ENCODE data around the gene ACADSB. TPM values are rescaled to one million over a fixed set of nuclear protein-coding genes. Genes with fewer than 3 reads are reported as not detected.

ACADSB gene
- polyA plus RNA-seq, 1 of the 3 experiments (the other 2 are of a cell fraction), result 5.9 TPM

DNA sequence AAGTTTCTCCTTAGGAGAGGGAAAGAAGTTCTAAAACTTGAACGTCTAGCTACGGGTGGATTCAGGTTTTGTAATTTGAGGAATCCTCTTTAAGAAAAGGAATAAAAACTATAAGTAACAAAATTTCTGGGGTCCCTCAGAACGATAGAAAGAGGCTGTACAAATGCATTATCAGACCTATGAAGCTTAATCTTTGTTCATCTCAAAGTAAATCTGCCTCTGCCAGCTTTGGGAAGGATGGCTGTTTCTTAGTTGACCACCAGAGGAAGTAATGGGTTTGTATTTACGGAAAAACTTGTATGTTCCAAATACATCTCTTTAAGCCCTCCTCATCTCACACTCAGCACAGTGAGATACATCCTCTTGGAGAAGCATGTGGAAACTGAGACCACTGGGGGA, 27.7 kb upstream of the ACADSB start:
- H4K20me1 ChIP-seq (ENCODE audit: insufficient read depth), result no peaks in the 10 kb centered on the region

More for the DNA sequence above, 27.7 kb upstream of the ACADSB start:
- Histone ChIP-seq H3F3A (replicated peaks; ENCODE audit: insufficient read depth) (peaks cover 10% of the 10 kb centered on the region), H3K9ac (peak overlapping the region; percentile 53; the same call in 1 of the 2 replicates), H3K4me2 (peak overlapping the region; percentile 88), H3K4me3 (ENCODE audit: low read depth in 2 of 2, low read length in 1 of 2) (peak overlapping the region; percentile 76 to 87), H3K27ac (ENCODE audit: low read depth in 2 of 2, low read length in 1 of 2) (peak overlapping the region in 1 of 2 experiments; percentile 86; a peak in 1 of 4 replicates), H3K36me3 (replicated peaks in 1 of 2; ENCODE audit: control insufficient read depth in 1 of 2, insufficient read depth in 2 of 2, low read length in 1 of 2) (peaks cover 6 to 12% of the 10 kb centered on the region in 2 experiments), H3K4me1 (ENCODE audit: control insufficient read depth in 1 of 2, insufficient read depth in 2 of 2, low read depth in 1 of 2, low read length in 1 of 2) (peaks cover 4 to 6% of the 10 kb centered on the region in 2 experiments; a peak in 2 of 4 replicates), H3K79me2 (ENCODE audit: insufficient read depth) (no peaks in the 10 kb centered on the region), H3K9me3 (no peaks in the 10 kb centered on the region), H3K27me3 (ENCODE audit: insufficient read depth) (no peaks in the 10 kb centered on the region), H3K9me2 (no peaks in the 10 kb centered on the region), H2AFZ (ENCODE audit: low read depth) (peak overlapping the region; percentile 94)
- CTCF ChIA-PET, result interaction anchor here (0.6 to 3.5 kb wide), 17 partner anchors 9 to 332 kb away, joined by 3 to 18 read pairs (median 4); partner anchors contain the start of genes ACADSB, C10orf88 and IKZF5
- WGBS (ENCODE audit: low lambda C conversion rate), result 16% methylated on average over 4 of the region's 4 CpGs
- peak; percentile 65 for DNase-seq
- TF ChIP-seq, protein P1, sequence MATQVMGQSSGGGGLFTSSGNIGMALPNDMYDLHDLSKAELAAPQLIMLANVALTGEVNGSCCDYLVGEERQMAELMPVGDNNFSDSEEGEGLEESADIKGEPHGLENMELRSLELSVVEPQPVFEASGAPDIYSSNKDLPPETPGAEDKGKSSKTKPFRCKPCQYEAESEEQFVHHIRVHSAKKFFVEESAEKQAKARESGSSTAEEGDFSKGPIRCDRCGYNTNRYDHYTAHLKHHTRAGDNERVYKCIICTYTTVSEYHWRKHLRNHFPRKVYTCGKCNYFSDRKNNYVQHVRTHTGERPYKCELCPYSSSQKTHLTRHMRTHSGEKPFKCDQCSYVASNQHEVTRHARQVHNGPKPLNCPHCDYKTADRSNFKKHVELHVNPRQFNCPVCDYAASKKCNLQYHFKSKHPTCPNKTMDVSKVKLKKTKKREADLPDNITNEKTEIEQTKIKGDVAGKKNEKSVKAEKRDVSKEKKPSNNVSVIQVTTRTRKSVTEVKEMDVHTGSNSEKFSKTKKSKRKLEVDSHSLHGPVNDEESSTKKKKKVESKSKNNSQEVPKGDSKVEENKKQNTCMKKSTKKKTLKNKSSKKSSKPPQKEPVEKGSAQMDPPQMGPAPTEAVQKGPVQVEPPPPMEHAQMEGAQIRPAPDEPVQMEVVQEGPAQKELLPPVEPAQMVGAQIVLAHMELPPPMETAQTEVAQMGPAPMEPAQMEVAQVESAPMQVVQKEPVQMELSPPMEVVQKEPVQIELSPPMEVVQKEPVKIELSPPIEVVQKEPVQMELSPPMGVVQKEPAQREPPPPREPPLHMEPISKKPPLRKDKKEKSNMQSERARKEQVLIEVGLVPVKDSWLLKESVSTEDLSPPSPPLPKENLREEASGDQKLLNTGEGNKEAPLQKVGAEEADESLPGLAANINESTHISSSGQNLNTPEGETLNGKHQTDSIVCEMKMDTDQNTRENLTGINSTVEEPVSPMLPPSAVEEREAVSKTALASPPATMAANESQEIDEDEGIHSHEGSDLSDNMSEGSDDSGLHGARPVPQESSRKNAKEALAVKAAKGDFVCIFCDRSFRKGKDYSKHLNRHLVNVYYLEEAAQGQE (IDR thresholded peaks at IDR 0.05; ENCODE audit: low read depth, low read length), result no peak
- TF ChIP-seq, protein P2, sequence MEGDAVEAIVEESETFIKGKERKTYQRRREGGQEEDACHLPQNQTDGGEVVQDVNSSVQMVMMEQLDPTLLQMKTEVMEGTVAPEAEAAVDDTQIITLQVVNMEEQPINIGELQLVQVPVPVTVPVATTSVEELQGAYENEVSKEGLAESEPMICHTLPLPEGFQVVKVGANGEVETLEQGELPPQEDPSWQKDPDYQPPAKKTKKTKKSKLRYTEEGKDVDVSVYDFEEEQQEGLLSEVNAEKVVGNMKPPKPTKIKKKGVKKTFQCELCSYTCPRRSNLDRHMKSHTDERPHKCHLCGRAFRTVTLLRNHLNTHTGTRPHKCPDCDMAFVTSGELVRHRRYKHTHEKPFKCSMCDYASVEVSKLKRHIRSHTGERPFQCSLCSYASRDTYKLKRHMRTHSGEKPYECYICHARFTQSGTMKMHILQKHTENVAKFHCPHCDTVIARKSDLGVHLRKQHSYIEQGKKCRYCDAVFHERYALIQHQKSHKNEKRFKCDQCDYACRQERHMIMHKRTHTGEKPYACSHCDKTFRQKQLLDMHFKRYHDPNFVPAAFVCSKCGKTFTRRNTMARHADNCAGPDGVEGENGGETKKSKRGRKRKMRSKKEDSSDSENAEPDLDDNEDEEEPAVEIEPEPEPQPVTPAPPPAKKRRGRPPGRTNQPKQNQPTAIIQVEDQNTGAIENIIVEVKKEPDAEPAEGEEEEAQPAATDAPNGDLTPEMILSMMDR (IDR thresholded peaks at IDR 0.05), result peak; percentile 61
- TF ChIP-seq, protein P3, sequence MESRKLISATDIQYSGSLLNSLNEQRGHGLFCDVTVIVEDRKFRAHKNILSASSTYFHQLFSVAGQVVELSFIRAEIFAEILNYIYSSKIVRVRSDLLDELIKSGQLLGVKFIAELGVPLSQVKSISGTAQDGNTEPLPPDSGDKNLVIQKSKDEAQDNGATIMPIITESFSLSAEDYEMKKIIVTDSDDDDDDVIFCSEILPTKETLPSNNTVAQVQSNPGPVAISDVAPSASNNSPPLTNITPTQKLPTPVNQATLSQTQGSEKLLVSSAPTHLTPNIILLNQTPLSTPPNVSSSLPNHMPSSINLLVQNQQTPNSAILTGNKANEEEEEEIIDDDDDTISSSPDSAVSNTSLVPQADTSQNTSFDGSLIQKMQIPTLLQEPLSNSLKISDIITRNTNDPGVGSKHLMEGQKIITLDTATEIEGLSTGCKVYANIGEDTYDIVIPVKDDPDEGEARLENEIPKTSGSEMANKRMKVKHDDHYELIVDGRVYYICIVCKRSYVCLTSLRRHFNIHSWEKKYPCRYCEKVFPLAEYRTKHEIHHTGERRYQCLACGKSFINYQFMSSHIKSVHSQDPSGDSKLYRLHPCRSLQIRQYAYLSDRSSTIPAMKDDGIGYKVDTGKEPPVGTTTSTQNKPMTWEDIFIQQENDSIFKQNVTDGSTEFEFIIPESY (IDR thresholded peaks at IDR 0.05; ENCODE audit: borderline replicate concordance, low read depth), result no peak
- TF ChIP-seq RAD21 (IDR thresholded peaks at IDR 0.05; ENCODE audit: low read length) (peak; percentile 47), YY1 (IDR thresholded peaks at IDR 0.05; ENCODE audit: low read depth) (no peak), RXRA (IDR thresholded peaks at IDR 0.05; ENCODE audit: borderline replicate concordance, low read depth) (no peak), GATA2 (CRISPR knock-in tag; IDR thresholded peaks at IDR 0.05) (no peak), EP300 (IDR thresholded peaks at IDR 0.05; ENCODE audit: borderline replicate concordance in 1 of 2, low read depth in 1 of 2, low read length in 1 of 2) (no peak), SMC3 (IDR thresholded peaks at IDR 0.05; ENCODE audit: low read depth, low read length) (peak; percentile 19; the same call in 1 of the 2 replicates), POLR2AphosphoS5 (IDR thresholded peaks at IDR 0.05; ENCODE audit: low read depth, low read length) (no peak)
- POLR2A ChIA-PET, result interaction anchor here (1.5 kb wide), 1 partner anchor 27 kb away, joined by 3 read pairs; the partner anchor contains the start of gene IKZF5

Measured in SK-N-SH (cell line).